GM12873 (cell line): Measurements from ENCODE around the gene WNT16.

Experiments
- TF ChIP-seq, protein P1 (sequence below): IDR thresholded peaks from 2 replicates; pipeline ENCODE4 v1.5.1; 2012; ENCODE audit warnings: low read depth, mild to moderate bottlenecking, moderate library complexity, low read length, control low read depth; ENCODE audit not compliant: insufficient read depth; ENCODE audit errors: missing control alignments

Gene WNT16

DNA sequence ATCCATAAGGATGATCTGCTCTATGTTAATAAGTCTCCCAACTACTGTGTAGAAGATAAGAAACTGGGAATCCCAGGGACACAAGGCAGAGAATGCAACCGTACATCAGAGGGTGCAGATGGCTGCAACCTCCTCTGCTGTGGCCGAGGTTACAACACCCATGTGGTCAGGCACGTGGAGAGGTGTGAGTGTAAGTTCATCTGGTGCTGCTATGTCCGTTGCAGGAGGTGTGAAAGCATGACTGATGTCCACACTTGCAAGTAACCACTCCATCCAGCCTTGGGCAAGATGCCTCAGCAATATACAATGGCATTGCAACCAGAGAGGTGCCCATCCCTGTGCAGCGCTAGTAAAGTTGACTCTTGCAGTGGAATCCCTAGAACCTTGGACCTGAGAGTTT lies 10.3 kb downstream of the WNT16 start:
- TF ChIP-seq, protein P1, sequence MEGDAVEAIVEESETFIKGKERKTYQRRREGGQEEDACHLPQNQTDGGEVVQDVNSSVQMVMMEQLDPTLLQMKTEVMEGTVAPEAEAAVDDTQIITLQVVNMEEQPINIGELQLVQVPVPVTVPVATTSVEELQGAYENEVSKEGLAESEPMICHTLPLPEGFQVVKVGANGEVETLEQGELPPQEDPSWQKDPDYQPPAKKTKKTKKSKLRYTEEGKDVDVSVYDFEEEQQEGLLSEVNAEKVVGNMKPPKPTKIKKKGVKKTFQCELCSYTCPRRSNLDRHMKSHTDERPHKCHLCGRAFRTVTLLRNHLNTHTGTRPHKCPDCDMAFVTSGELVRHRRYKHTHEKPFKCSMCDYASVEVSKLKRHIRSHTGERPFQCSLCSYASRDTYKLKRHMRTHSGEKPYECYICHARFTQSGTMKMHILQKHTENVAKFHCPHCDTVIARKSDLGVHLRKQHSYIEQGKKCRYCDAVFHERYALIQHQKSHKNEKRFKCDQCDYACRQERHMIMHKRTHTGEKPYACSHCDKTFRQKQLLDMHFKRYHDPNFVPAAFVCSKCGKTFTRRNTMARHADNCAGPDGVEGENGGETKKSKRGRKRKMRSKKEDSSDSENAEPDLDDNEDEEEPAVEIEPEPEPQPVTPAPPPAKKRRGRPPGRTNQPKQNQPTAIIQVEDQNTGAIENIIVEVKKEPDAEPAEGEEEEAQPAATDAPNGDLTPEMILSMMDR = no peak

DNA sequence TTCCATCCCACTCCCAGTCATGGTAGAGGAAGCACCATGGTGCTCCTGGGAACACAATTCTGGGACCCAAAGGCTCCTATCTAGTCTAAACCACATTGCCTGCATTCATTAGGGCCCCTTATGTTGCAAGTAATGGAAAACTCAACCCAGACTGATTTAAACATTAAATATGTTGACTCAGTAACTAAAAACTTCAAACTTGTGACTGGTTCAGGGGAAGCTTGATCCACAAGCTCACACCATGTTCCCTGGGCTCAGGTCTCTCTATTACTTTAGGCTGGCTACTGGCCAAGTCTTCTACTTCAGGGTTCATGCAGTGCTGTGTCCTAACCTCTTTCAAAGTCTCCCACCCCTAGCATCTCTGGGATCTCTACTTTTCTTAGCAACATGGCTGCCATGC lies 13.1 kb downstream of the WNT16 start:
- TF ChIP-seq, protein P1 = no peak

DNA sequence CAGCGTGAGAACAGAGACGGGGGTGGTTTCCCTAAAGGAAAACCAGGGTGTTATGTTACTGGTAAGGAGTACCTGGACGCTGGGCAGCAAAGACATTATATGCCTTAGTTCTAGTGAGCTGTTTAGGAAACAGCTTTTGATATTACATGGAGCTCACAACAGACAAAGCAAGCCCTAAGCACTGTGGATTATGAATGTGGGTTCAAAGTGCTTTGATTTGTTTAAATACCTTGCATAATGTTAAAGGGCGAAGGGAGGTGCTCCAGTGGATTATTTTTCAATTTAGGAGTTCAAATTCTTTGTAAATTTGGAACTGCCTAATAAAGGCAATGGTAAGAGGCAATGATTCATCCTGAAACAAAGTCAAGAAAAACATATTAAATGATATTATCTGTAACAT lies 13.8 kb downstream of the WNT16 start:
- TF ChIP-seq, protein P1 = no peak

DNA sequence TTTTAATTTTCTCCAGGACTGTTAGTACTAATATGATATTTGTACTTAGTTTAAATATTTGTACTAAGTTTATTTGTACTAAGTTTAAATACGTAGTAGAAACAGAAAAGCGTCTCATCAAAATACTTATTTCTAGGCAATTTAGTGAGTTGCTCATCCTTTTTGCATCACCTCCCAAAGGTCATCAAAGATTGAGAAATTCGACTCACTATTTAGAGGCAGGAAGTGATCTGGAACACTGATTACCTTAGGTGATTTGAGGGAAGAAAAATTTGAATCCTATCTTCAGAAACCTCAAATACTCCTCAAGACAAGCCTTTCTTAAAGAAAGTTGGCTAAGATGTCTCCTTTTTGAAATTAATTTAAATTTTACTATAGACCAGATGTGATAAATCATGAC lies 14.5 kb downstream of the WNT16 start:
- TF ChIP-seq, protein P1 = no peak

- TF ChIP-seq, protein P1 = no peak
Measured at GRCh38 chr7:121344093-121344492, 15.3 kb downstream of the WNT16 start.

GRCh38 chr7:121344497-121344896 lies 15.7 kb downstream of the WNT16 start:
- TF ChIP-seq, protein P1 = no peak

GRCh38 chr7:121351682-121352081 lies 22.9 kb downstream of the WNT16 start:
- TF ChIP-seq, protein P1 = no peak

- TF ChIP-seq, protein P1 = no peak
Measured at GRCh38 chr7:121352323-121352722, 23.5 kb downstream of the WNT16 start.
